CD14-positive monocyte (primary cell): Measurements from ENCODE around the gene CA10. TPM values are rescaled to one million over a fixed set of nuclear protein-coding genes. Genes with fewer than 3 reads are reported as not detected.

Source experiments
- DNase-seq, 3 donors: peaks; one replicate each; pipeline ENCODE4 v3.0.0-alpha.2; 2011 to 2022
- H2AFZ ChIP-seq: 2 replicates; pipeline ENCODE4 v1.6.0; 2012; ENCODE audit warnings: mild to moderate bottlenecking, low read depth, low read length, inconsistent platforms; ENCODE audit not compliant: insufficient read depth, poor library complexity, severe bottlenecking
- H3K27ac ChIP-seq, 2 donors: 1 replicate in 1 of 2; 2 replicates in 1 of 2; pipeline ENCODE4 v1.5.1; 2012 to 2013; ENCODE audit warnings: low read length in 2 of 2, control low read depth in 1 of 2, inconsistent platforms in 1 of 2, low read depth in 1 of 2, mild to moderate bottlenecking in 1 of 2
- H3K27me3 ChIP-seq, 2 donors: one replicate each; pipeline versions ENCODE4 v1.6.0 to v1.6.1; 2011 to 2013; ENCODE audit warnings: low read length in 2 of 2; ENCODE audit not compliant: control insufficient read depth in 2 of 2, insufficient read depth in 2 of 2
- H3K36me3 ChIP-seq, 2 donors: replicated peaks in 1 of 2; 1 replicate in 1 of 2; 2 replicates in 1 of 2; pipeline versions ENCODE4 v1.5.1 to v1.6.1; 2012 to 2013; ENCODE audit warnings: low read length in 2 of 2, control low read depth in 1 of 2, inconsistent platforms in 1 of 2, mild to moderate bottlenecking in 1 of 2; ENCODE audit not compliant: insufficient read depth in 2 of 2, control insufficient read depth in 1 of 2
- H3K4me1 ChIP-seq, 2 donors: 1 replicate in 1 of 2; 2 replicates in 1 of 2; pipeline versions ENCODE4 v1.5.1 to v1.6.1; 2012 to 2013; ENCODE audit warnings: low read length in 2 of 2, control low read depth in 1 of 2, inconsistent platforms in 1 of 2, mild to moderate bottlenecking in 1 of 2, moderate library complexity in 1 of 2; ENCODE audit not compliant: insufficient read depth in 2 of 2, control insufficient read depth in 1 of 2
- H3K4me2 ChIP-seq: replicated peaks from 2 replicates; pipeline ENCODE3; 2012; ENCODE audit warnings: low read length, moderate library complexity, mild to moderate bottlenecking; ENCODE audit not compliant: poor library complexity, severe bottlenecking; ENCODE audit errors: extremely low read depth
- H3K4me3 ChIP-seq, 3 experiments: fragments of 200-600 bp in 1 of 3; sonication (generic) in 1 of 3; replicated peaks in 1 of 3; 1 replicate in 2 of 3; 2 replicates in 1 of 3; pipeline ENCODE4 v1.5.1; 2011 to 2013; ENCODE audit warnings: low read length in 3 of 3, mild to moderate bottlenecking in 3 of 3, control low read depth in 2 of 3, low read depth in 2 of 3, inconsistent platforms in 1 of 3, moderate library complexity in 1 of 3
- H3K79me2 ChIP-seq: 2 replicates; pipeline ENCODE4 v1.6.0; 2012; ENCODE audit warnings: mild to moderate bottlenecking, control low read depth, inconsistent platforms, low read length, moderate library complexity; ENCODE audit not compliant: insufficient read depth
- H3K9ac ChIP-seq: 2 replicates; pipeline ENCODE4 v1.6.0; 2017; ENCODE audit warnings: low read length, mild to moderate bottlenecking; ENCODE audit not compliant: insufficient read depth, poor library complexity, severe bottlenecking
- H3K9me3 ChIP-seq, 2 donors: replicated peaks in 1 of 2; 1 replicate in 1 of 2; 2 replicates in 1 of 2; pipeline versions ENCODE4 v1.5.1 to v1.6.1; 2012 to 2013; ENCODE audit warnings: low read length in 2 of 2, control low read depth in 1 of 2; ENCODE audit not compliant: control insufficient read depth in 1 of 2, insufficient read depth in 1 of 2
- H4K20me1 ChIP-seq: 2 replicates; pipeline ENCODE4 v1.6.0; 2012; ENCODE audit warnings: mild to moderate bottlenecking, low read length, control low read depth, moderate library complexity; ENCODE audit not compliant: insufficient read depth
- H3K27ac Mint-ChIP-seq, 7 donors: one replicate each; pipeline ENCODE4 v1.8.0; 2020; ENCODE audit warnings: mild to moderate bottlenecking in 7 of 7, mixed read lengths in 7 of 7, moderate library complexity in 6 of 7, inconsistent platforms in 2 of 7
- H3K27me3 Mint-ChIP-seq, 3 donors: one replicate each; pipeline ENCODE4 v1.8.0; 2021 to 2022; ENCODE audit warnings: low read depth in 3 of 3, mild to moderate bottlenecking in 3 of 3, mixed read lengths in 3 of 3, moderate library complexity in 3 of 3, inconsistent platforms in 1 of 3
- H3K36me3 Mint-ChIP-seq, 2 donors: one replicate each; pipeline ENCODE4 v1.8.0; 2020; ENCODE audit warnings: mixed read lengths in 2 of 2, inconsistent platforms in 1 of 2, mild to moderate bottlenecking in 1 of 2
- H3K4me1 Mint-ChIP-seq: one replicate; pipeline ENCODE4 v1.8.0; 2020; ENCODE audit warnings: mild to moderate bottlenecking, mixed read lengths
- H3K4me3 Mint-ChIP-seq, 2 donors: one replicate each; pipeline ENCODE4 v1.8.0; 2020; ENCODE audit warnings: mild to moderate bottlenecking in 2 of 2, mixed read lengths in 2 of 2, moderate library complexity in 1 of 2
- H3K9me3 Mint-ChIP-seq, 7 donors: one replicate each; pipeline ENCODE4 v1.8.0; 2020 to 2022; ENCODE audit warnings: mixed read lengths in 7 of 7, mild to moderate bottlenecking in 6 of 7, moderate library complexity in 6 of 7, inconsistent platforms in 2 of 7
- CTCF ChIP-seq: fragments of 200-600 bp; IDR thresholded peaks from one replicate; pipeline ENCODE4 v1.8.0; 2022; ENCODE audit warnings: antibody characterized with exemption, mild to moderate bottlenecking
- WGBS: methylation state at CpG from one replicate; pipeline ENCODE4 v1.1.5; 2013; ENCODE audit warnings: missing lambda C conversion rate; ENCODE audit not compliant: insufficient coverage; 5-methylcytosine and 5-hydroxymethylcytosine counted together
- intact Hi-C, 2 donors: fragments of 100-400 bp; cut with micrococcal nuclease; formaldehyde crosslinking; loops; one replicate each; pipeline versions ENCODE4 v1.15.0 to v1.15.1; 2023
- polyA plus RNA-seq, 3 donors: library from polyadenylated mRNA; depleted of rRNA in 1 of 3; unstranded in 2 of 3; stranded (reverse) in 1 of 3; fragments of 300-500 nt in 2 of 3; fragments of >200 nt in 1 of 3; fragmentation: Illumina TruSeq in 2 of 3; gene quantifications; 1 replicate in 2 of 3; 2 replicates in 1 of 3; pipeline ENCODE4 v1.2.3, GENCODE V29; 2012 to 2021

CA10 gene
- polyA plus RNA-seq, 3 donors, result not detected

DNA sequence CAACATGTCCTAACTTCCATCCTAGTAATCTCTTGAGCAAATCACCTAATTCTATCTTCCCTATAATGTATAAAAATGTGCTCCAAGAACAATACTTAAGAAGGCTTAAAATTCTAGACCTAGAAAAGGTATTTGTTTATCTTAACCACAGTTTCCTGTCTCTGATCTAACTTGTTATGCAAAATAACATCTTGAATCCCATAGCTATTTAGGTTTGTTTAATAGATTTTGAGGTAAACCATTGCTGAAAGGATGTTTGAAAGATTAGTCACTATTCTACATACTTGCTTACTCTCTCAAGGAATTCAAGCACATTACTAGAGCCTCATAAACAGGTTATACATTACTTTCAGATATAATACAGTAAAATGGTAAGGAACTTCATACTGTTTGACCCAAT is 13.0 kb downstream of the CA10 start:
- TF ChIP-seq CTCF, result no peak
- no peaks in the 10 kb centered on the region for H3K9me3 ChIP-seq
- Mint-ChIP-seq H3K27me3 (peaks cover 0 to 3% (median 2%) of the 10 kb centered on the region in 3 donors), H3K4me3 (no peak overlapping the region), H3K27ac (no peak overlapping the region), H3K9me3 (no peaks in the 10 kb centered on the region), H3K4me1 (no peaks in the 10 kb centered on the region), H3K36me3 (no peaks in the 10 kb centered on the region)
- H3K9ac ChIP-seq, result no peak overlapping the region
- H2AFZ ChIP-seq, result no peak overlapping the region
- intact Hi-C loops, result no loop called here
- no peaks in the 10 kb centered on the region for H3K4me1 ChIP-seq
- no peaks in the 10 kb centered on the region for H4K20me1 ChIP-seq
- no peaks in the 10 kb centered on the region for H3K27me3 ChIP-seq
- no peak overlapping the region for H3K27ac ChIP-seq
- H3K4me2 ChIP-seq, result no peak overlapping the region
- H3K79me2 ChIP-seq, result no peaks in the 10 kb centered on the region
- H3K4me3 ChIP-seq, result no peak overlapping the region
- DNase-seq, result no peak
- H3K36me3 ChIP-seq, result no peaks in the 10 kb centered on the region

- DNase-seq, result no peak
- Histone ChIP-seq H3K27me3 (no peaks in the 10 kb centered on the region), H2AFZ (no peak overlapping the region), H3K9ac (no peak overlapping the region), H3K79me2 (no peaks in the 10 kb centered on the region), H3K4me3 (no peak overlapping the region), H3K27ac (no peak overlapping the region), H3K36me3 (no peaks in the 10 kb centered on the region), H3K4me1 (no peaks in the 10 kb centered on the region), H3K9me3 (no peaks in the 10 kb centered on the region), H4K20me1 (no peaks in the 10 kb centered on the region), H3K4me2 (no peak overlapping the region)
- H3K4me3 Mint-ChIP-seq, result no peak overlapping the region
- intact Hi-C loops, result no loop called here
- no peaks in the 10 kb centered on the region for H3K36me3 Mint-ChIP-seq
- no peaks in the 10 kb centered on the region for H3K4me1 Mint-ChIP-seq
- whole genome bisulfite sequencing, result 29% methylated on average over 1 of the region's 1 CpG
- no peak overlapping the region for H3K27ac Mint-ChIP-seq
- no peak for TF ChIP-seq CTCF
- no peaks in the 10 kb centered on the region for H3K9me3 Mint-ChIP-seq
- H3K27me3 Mint-ChIP-seq, result peaks cover 0 to 4% (median 1%) of the 10 kb centered on the region in 3 donors
These were observed 15.0 kb downstream of the CA10 start for GRCh38 chr17:52143542-52143941.
